GM23338 (cell line): ENCODE results near the gene MZB1. TPM values are rescaled to one million over a fixed set of nuclear protein-coding genes. Genes with fewer than 3 reads are reported as not detected.

ENCODE experiments used
- ATAC-seq: fragments of 200-7000 bp; cut with Tn5 transposase; 3 replicates; pipeline ENCODE4 v1.9.1; 2020
- DNase-seq: peaks from one replicate; pipeline ENCODE4 v3.0.0-alpha.2; 2015; ENCODE audit warnings: low spot score
- H2AFZ ChIP-seq: fragments of 200-600 bp; sonication (generic); 2 replicates; pipeline ENCODE4 v1.8.0; 2016; ENCODE audit warnings: antibody characterized with exemption, mild to moderate bottlenecking, moderate library complexity
- H3F3A ChIP-seq: fragments of 200-600 bp; sonication (generic); replicated peaks from 2 replicates; pipeline ENCODE4 v1.8.0; 2017; ENCODE audit warnings: antibody characterized with exemption, mixed run types, low read depth
- H3K27ac ChIP-seq: fragments of 200-600 bp; sonication (generic); 2 replicates; pipeline ENCODE4 v1.6.1; 2016; ENCODE audit warnings: low read depth
- H3K27me3 ChIP-seq: fragments of 200-600 bp; sonication (generic); 2 replicates; pipeline ENCODE4 v1.8.0; 2016; ENCODE audit warnings: mild to moderate bottlenecking, mixed run types, moderate library complexity; ENCODE audit not compliant: insufficient read depth
- H3K36me3 ChIP-seq: fragments of 200-600 bp; sonication (generic); 2 replicates; pipeline ENCODE4 v1.8.0; 2016; ENCODE audit warnings: mild to moderate bottlenecking; ENCODE audit not compliant: insufficient read depth
- H3K4me1 ChIP-seq: fragments of 200-600 bp; sonication (generic); 2 replicates; pipeline ENCODE4 v1.8.0; 2016; ENCODE audit warnings: mild to moderate bottlenecking, moderate library complexity; ENCODE audit not compliant: insufficient read depth
- H3K4me2 ChIP-seq: fragments of 200-600 bp; sonication (generic); 2 replicates; pipeline ENCODE4 v1.7.1; 2017; ENCODE audit warnings: mixed run types
- H3K4me3 ChIP-seq: fragments of 200-600 bp; sonication (generic); 2 replicates; pipeline ENCODE4 v1.6.1; 2016; ENCODE audit warnings: mixed run types
- H3K79me2 ChIP-seq: fragments of 200-600 bp; sonication (generic); replicated peaks from 2 replicates; pipeline ENCODE4 v1.8.0; 2017; ENCODE audit warnings: mild to moderate bottlenecking; ENCODE audit not compliant: insufficient read depth
- H3K9me2 ChIP-seq: fragments of 200-600 bp; sonication (generic); 2 replicates; pipeline ENCODE4 v1.8.0; 2017; ENCODE audit not compliant: insufficient read depth
- H4K20me1 ChIP-seq: fragments of 200-600 bp; sonication (generic); replicated peaks from 2 replicates; pipeline ENCODE4 v1.8.0; 2017; ENCODE audit warnings: mild to moderate bottlenecking; ENCODE audit not compliant: insufficient read depth
- H3K27ac Mint-ChIP-seq: 2 replicates; pipeline ENCODE4 v1.8.0; 2020; ENCODE audit warnings: inconsistent platforms, mild to moderate bottlenecking, moderate library complexity, mixed read lengths
- H3K27me3 Mint-ChIP-seq: 3 replicates; pipeline ENCODE4 v1.8.0; 2022; ENCODE audit warnings: low read depth, mild to moderate bottlenecking, moderate library complexity, mixed read lengths, inconsistent platforms; ENCODE audit not compliant: insufficient read depth, poor library complexity
- H3K36me3 Mint-ChIP-seq: 3 replicates; pipeline ENCODE4 v1.8.0; 2021; ENCODE audit warnings: low read depth, mild to moderate bottlenecking, inconsistent platforms, moderate library complexity, mixed read lengths
- H3K4me1 Mint-ChIP-seq: 3 replicates; pipeline ENCODE4 v1.8.0; 2020; ENCODE audit warnings: mild to moderate bottlenecking, inconsistent platforms, mixed read lengths
- H3K4me3 Mint-ChIP-seq: 3 replicates; pipeline ENCODE4 v1.8.0; 2021; ENCODE audit warnings: moderate library complexity, mild to moderate bottlenecking, inconsistent platforms, mixed read lengths
- H3K9me3 Mint-ChIP-seq: 3 replicates; pipeline ENCODE4 v1.8.0; 2020; ENCODE audit warnings: moderate library complexity, mild to moderate bottlenecking, inconsistent platforms, mixed read lengths
- CREB1 ChIP-seq: fragments of 250-450 bp; sonication (Bioruptor Pico); IDR thresholded peaks from 2 replicates; pipeline ENCODE4 v1.5.0; 2020; ENCODE audit warnings: low read depth, mild to moderate bottlenecking, moderate library complexity
- EZH2 ChIP-seq: fragments of 200-600 bp; sonication (generic); IDR thresholded peaks from one replicate; pipeline ENCODE4 v1.8.0; 2017; ENCODE audit warnings: antibody characterized with exemption, mild to moderate bottlenecking, low read depth; ENCODE audit not compliant: unreplicated experiment
- EZH2phosphoT487 ChIP-seq: fragments of 200-600 bp; sonication (generic); IDR thresholded peaks from one replicate; pipeline ENCODE4 v1.8.1; 2018; ENCODE audit warnings: antibody characterized with exemption; ENCODE audit not compliant: unreplicated experiment
- JUNB ChIP-seq: IDR thresholded peaks from one replicate; pipeline ENCODE4 v1.6.1; 2016; ENCODE audit warnings: antibody characterized with exemption; ENCODE audit not compliant: unreplicated experiment
- NANOG ChIP-seq: IDR thresholded peaks from 2 replicates; pipeline ENCODE4 v1.6.1; 2016; ENCODE audit warnings: antibody characterized with exemption, borderline replicate concordance
- POLR2AphosphoS5 ChIP-seq: IDR thresholded peaks from 2 replicates; pipeline ENCODE4 v1.6.1; 2016; ENCODE audit warnings: antibody characterized with exemption, low read depth
- STAT1 ChIP-seq: IDR thresholded peaks from one replicate; pipeline ENCODE4 v1.6.1; 2016; ENCODE audit warnings: antibody characterized with exemption; ENCODE audit not compliant: unreplicated experiment
- ZNF114 ChIP-seq: fragments of 250-450 bp; sonication (Bioruptor Pico); IDR thresholded peaks from 2 replicates; pipeline ENCODE4 v1.5.0; 2020; ENCODE audit warnings: mild to moderate bottlenecking, moderate library complexity
- ZNF331 ChIP-seq: fragments of 250-450 bp; sonication (Bioruptor Pico); IDR thresholded peaks from 2 replicates; pipeline ENCODE4 v1.5.0; 2020; ENCODE audit warnings: low read depth, mild to moderate bottlenecking, moderate library complexity
- polyA plus RNA-seq: library from polyadenylated mRNA; unstranded; fragments of >200 nt; fragmentation: Nextera tagmentation; extraction: Ambion mirVana; gene quantifications from 2 replicates; pipeline ENCODE4 v1.2.1, GENCODE V29; 2016
- total RNA-seq: library from RNA; depleted of rRNA; stranded (reverse); fragments of >200 nt; shearing (Covaris generic); gene quantifications from 2 replicates; pipeline ENCODE4 v1.2.3, GENCODE V29; 2014
- TF ChIP-seq, protein P1 (sequence below): IDR thresholded peaks from 2 replicates; pipeline ENCODE4 v1.6.1; 2016; ENCODE audit warnings: antibody characterized with exemption
- TF ChIP-seq, protein P2 (sequence below): fragments of 250-450 bp; sonication (Bioruptor Pico); IDR thresholded peaks from 2 replicates; pipeline ENCODE4 v1.5.0; 2020; ENCODE audit warnings: mild to moderate bottlenecking, moderate library complexity
- TF ChIP-seq, protein P3 (sequence below), 2 experiments: fragments of 200-600 bp in 1 of 2; sonication (generic) in 1 of 2; conservative IDR thresholded peaks; 2 replicates each; pipeline versions ENCODE4 v1.5.1 to v1.6.1; 2016 to 2017; ENCODE audit warnings: antibody characterized with exemption in 2 of 2, low read depth in 2 of 2, mild to moderate bottlenecking in 2 of 2, moderate library complexity in 1 of 2
- TF ChIP-seq, protein P4 (sequence below): IDR thresholded peaks from one replicate; pipeline ENCODE4 v1.6.1; 2018; ENCODE audit warnings: antibody characterized with exemption; ENCODE audit not compliant: unreplicated experiment

MZB1 gene
- total and polyA plus RNA-seq, 2 experiments from 2014 or later, result 0.52 to 1.6 TPM

DNA sequence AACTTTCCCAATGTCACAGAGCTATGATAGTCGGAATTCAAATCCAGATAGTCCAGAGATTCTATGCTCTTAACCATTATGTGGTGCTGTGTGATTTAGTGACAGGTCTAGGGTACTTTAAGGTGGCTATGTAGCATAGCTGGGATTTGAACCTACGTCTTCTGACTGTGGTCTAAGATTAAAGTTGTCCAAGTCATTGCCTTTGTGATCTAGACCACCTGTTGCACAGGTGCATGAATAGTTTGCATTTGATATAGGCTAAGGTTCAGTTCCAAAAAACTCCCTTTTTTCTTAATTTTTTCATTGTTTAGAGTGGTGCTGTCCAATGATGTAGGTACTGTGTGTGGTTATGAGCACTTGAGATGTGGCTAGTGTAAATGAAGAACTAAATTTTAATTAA is 45.5 kb downstream of the MZB1 start:
- Histone ChIP-seq H3K79me2 (peaks cover 69% of the 10 kb centered on the region), H2AFZ (no peak overlapping the region), H4K20me1 (peaks cover 50% of the 10 kb centered on the region), H3K36me3 (peaks cover 15% of the 10 kb centered on the region), H3K4me2 (peak overlapping the region; percentile 44), H3K27ac (no peak overlapping the region; the same call in 1 of the 2 replicates), H3K4me1 (peaks cover 8% of the 10 kb centered on the region), H3F3A (peaks cover 7% of the 10 kb centered on the region; the same call in 1 of the 2 replicates), H3K27me3 (no peaks in the 10 kb centered on the region), H3K9me2 (peaks cover 4% of the 10 kb centered on the region; the same call in 1 of the 2 replicates), H3K4me3 (peak overlapping the region; percentile 24; the same call in 1 of the 2 replicates)
- no peak overlapping the region for H3K27ac Mint-ChIP-seq
- TF ChIP-seq, protein P1, sequence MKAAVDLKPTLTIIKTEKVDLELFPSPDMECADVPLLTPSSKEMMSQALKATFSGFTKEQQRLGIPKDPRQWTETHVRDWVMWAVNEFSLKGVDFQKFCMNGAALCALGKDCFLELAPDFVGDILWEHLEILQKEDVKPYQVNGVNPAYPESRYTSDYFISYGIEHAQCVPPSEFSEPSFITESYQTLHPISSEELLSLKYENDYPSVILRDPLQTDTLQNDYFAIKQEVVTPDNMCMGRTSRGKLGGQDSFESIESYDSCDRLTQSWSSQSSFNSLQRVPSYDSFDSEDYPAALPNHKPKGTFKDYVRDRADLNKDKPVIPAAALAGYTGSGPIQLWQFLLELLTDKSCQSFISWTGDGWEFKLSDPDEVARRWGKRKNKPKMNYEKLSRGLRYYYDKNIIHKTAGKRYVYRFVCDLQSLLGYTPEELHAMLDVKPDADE, result no peak
- TF ChIP-seq ZNF331 (CRISPR knock-in tag), result no peak
- TF ChIP-seq, protein P2, sequence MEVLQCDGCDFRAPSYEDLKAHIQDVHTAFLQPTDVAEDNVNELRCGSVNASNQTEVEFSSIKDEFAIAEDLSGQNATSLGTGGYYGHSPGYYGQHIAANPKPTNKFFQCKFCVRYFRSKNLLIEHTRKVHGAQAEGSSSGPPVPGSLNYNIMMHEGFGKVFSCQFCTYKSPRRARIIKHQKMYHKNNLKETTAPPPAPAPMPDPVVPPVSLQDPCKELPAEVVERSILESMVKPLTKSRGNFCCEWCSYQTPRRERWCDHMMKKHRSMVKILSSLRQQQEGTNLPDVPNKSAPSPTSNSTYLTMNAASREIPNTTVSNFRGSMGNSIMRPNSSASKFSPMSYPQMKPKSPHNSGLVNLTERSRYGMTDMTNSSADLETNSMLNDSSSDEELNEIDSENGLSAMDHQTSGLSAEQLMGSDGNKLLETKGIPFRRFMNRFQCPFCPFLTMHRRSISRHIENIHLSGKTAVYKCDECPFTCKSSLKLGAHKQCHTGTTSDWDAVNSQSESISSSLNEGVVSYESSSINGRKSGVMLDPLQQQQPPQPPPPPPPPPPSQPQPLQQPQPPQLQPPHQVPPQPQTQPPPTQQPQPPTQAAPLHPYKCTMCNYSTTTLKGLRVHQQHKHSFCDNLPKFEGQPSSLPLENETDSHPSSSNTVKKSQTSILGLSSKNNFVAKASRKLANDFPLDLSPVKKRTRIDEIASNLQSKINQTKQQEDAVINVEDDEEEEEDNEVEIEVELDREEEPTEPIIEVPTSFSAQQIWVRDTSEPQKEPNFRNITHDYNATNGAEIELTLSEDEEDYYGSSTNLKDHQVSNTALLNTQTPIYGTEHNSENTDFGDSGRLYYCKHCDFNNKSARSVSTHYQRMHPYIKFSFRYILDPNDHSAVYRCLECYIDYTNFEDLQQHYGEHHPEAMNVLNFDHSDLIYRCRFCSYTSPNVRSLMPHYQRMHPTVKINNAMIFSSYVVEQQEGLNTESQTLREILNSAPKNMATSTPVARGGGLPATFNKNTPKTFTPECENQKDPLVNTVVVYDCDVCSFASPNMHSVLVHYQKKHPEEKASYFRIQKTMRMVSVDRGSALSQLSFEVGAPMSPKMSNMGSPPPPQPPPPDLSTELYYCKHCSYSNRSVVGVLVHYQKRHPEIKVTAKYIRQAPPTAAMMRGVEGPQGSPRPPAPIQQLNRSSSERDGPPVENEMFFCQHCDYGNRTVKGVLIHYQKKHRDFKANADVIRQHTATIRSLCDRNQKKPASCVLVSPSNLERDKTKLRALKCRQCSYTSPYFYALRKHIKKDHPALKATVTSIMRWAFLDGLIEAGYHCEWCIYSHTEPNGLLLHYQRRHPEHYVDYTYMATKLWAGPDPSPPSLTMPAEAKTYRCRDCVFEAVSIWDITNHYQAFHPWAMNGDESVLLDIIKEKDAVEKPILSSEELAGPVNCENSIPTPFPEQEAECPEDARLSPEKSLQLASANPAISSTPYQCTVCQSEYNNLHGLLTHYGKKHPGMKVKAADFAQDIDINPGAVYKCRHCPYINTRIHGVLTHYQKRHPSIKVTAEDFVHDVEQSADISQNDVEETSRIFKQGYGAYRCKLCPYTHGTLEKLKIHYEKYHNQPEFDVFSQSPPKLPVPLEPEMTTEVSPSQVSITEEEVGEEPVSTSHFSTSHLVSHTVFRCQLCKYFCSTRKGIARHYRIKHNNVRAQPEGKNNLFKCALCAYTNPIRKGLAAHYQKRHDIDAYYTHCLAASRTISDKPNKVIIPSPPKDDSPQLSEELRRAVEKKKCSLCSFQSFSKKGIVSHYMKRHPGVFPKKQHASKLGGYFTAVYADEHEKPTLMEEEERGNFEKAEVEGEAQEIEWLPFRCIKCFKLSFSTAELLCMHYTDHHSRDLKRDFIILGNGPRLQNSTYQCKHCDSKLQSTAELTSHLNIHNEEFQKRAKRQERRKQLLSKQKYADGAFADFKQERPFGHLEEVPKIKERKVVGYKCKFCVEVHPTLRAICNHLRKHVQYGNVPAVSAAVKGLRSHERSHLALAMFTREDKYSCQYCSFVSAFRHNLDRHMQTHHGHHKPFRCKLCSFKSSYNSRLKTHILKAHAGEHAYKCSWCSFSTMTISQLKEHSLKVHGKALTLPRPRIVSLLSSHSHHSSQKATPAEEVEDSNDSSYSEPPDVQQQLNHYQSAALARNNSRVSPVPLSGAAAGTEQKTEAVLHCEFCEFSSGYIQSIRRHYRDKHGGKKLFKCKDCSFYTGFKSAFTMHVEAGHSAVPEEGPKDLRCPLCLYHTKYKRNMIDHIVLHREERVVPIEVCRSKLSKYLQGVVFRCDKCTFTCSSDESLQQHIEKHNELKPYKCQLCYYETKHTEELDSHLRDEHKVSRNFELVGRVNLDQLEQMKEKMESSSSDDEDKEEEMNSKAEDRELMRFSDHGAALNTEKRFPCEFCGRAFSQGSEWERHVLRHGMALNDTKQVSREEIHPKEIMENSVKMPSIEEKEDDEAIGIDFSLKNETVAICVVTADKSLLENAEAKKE (CRISPR knock-in tag), result no peak
- TF ChIP-seq, protein P3, sequence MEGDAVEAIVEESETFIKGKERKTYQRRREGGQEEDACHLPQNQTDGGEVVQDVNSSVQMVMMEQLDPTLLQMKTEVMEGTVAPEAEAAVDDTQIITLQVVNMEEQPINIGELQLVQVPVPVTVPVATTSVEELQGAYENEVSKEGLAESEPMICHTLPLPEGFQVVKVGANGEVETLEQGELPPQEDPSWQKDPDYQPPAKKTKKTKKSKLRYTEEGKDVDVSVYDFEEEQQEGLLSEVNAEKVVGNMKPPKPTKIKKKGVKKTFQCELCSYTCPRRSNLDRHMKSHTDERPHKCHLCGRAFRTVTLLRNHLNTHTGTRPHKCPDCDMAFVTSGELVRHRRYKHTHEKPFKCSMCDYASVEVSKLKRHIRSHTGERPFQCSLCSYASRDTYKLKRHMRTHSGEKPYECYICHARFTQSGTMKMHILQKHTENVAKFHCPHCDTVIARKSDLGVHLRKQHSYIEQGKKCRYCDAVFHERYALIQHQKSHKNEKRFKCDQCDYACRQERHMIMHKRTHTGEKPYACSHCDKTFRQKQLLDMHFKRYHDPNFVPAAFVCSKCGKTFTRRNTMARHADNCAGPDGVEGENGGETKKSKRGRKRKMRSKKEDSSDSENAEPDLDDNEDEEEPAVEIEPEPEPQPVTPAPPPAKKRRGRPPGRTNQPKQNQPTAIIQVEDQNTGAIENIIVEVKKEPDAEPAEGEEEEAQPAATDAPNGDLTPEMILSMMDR (conservative IDR thresholded peaks at IDR 0.05; ENCODE audit: low read depth in 2 of 2), result no peak
- no peak for TF ChIP-seq NANOG
- no peak for TF ChIP-seq CREB1 (CRISPR knock-in tag)
- no peak for TF ChIP-seq ZNF114 (CRISPR knock-in tag)
- no peak for TF ChIP-seq POLR2AphosphoS5
- TF ChIP-seq JUNB, result no peak
- no peak for TF ChIP-seq STAT1
- TF ChIP-seq EZH2, result no peak
- TF ChIP-seq, protein P4, sequence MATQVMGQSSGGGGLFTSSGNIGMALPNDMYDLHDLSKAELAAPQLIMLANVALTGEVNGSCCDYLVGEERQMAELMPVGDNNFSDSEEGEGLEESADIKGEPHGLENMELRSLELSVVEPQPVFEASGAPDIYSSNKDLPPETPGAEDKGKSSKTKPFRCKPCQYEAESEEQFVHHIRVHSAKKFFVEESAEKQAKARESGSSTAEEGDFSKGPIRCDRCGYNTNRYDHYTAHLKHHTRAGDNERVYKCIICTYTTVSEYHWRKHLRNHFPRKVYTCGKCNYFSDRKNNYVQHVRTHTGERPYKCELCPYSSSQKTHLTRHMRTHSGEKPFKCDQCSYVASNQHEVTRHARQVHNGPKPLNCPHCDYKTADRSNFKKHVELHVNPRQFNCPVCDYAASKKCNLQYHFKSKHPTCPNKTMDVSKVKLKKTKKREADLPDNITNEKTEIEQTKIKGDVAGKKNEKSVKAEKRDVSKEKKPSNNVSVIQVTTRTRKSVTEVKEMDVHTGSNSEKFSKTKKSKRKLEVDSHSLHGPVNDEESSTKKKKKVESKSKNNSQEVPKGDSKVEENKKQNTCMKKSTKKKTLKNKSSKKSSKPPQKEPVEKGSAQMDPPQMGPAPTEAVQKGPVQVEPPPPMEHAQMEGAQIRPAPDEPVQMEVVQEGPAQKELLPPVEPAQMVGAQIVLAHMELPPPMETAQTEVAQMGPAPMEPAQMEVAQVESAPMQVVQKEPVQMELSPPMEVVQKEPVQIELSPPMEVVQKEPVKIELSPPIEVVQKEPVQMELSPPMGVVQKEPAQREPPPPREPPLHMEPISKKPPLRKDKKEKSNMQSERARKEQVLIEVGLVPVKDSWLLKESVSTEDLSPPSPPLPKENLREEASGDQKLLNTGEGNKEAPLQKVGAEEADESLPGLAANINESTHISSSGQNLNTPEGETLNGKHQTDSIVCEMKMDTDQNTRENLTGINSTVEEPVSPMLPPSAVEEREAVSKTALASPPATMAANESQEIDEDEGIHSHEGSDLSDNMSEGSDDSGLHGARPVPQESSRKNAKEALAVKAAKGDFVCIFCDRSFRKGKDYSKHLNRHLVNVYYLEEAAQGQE, result no peak
- no peak for TF ChIP-seq EZH2phosphoT487
- DNase-seq (no peak), ATAC-seq (no peak)
- H3K27me3 Mint-ChIP-seq, result peaks cover 23% of the 10 kb centered on the region
- peaks cover 23% of the 10 kb centered on the region for H3K4me1 Mint-ChIP-seq
- H3K9me3 Mint-ChIP-seq, result no peaks in the 10 kb centered on the region; the same call in 2 of the 3 replicates
- H3K36me3 Mint-ChIP-seq, result peaks cover 42% of the 10 kb centered on the region
- peak overlapping the region; percentile 99; the same call in 2 of the 3 replicates for H3K4me3 Mint-ChIP-seq
